ENCODE data around the gene KRTAP10-12.

- TF ChIP-seq CTCF (IDR thresholded peaks at IDR 0.05; ENCODE audit: insufficient read depth, low read depth, low read length): no peak
- no peak for TF ChIP-seq EZH2 (IDR thresholded peaks at IDR 0.05; ENCODE audit: insufficient read depth, low read length)
Observed at GRCh38 chr21:44650973-44651675, 45.8 kb upstream of the KRTAP10-12 start.
